Tibial nerve (tissue), 4 donors: ENCODE results near the gene KIAA0753. TPM values are rescaled to one million over a fixed set of nuclear protein-coding genes. Genes with fewer than 3 reads are reported as not detected.

ENCODE experiments used
- DNase-seq, 2 donors: peaks; one replicate each; pipeline ENCODE4 v3.0.0-alpha.2; 2019; ENCODE audit warnings: low spot score in 2 of 2
- H3K27ac ChIP-seq, 4 donors: fragments of 200-600 bp; sonication (generic) in 3 of 4; one replicate each; pipeline ENCODE4 v1.5.1; 2017 to 2019; ENCODE audit warnings: mild to moderate bottlenecking in 1 of 4
- H3K27me3 ChIP-seq, 2 donors: fragments of 200-600 bp; sonication (generic) in 1 of 2; one replicate each; pipeline versions ENCODE4 v1.5.1 to v1.6.0; 2017 to 2019
- H3K36me3 ChIP-seq, 3 donors: fragments of 200-600 bp; sonication (generic); one replicate each; pipeline ENCODE4 v1.5.1; 2018 to 2019
- H3K4me1 ChIP-seq, 4 donors: fragments of 200-600 bp; sonication (generic) in 3 of 4; one replicate each; pipeline ENCODE4 v1.5.1; 2017 to 2019
- H3K4me3 ChIP-seq, 4 donors: fragments of 200-600 bp; sonication (generic) in 3 of 4; one replicate each; pipeline ENCODE4 v1.5.1; 2017 to 2019; ENCODE audit warnings: mild to moderate bottlenecking in 1 of 4, moderate library complexity in 1 of 4
- H3K9me3 ChIP-seq, 4 donors: fragments of 200-600 bp; sonication (generic) in 3 of 4; one replicate each; pipeline ENCODE4 v1.5.1; 2017 to 2019
- EP300 ChIP-seq, 2 donors: sonication (generic); formaldehyde crosslinking; IDR thresholded peaks; one replicate each; pipeline ENCODE4 v1.6.1; 2017; ENCODE audit warnings: antibody characterized with exemption in 2 of 2, mild to moderate bottlenecking in 1 of 2
- POLR2A ChIP-seq, 2 donors: fragments of 450-650 bp; IDR thresholded peaks; one replicate each; pipeline ENCODE4 v1.6.1; 2017; ENCODE audit warnings: antibody characterized with exemption in 2 of 2, mild to moderate bottlenecking in 2 of 2, moderate library complexity in 2 of 2
- WGBS, 2 donors: methylation state at CpG; one replicate each; pipeline ENCODE4 v1.1.5; 2018; 5-methylcytosine and 5-hydroxymethylcytosine counted together
- total RNA-seq, 4 donors: library from RNA; depleted of rRNA; stranded (reverse); fragments of >200 nt; gene quantifications; one replicate each; pipeline ENCODE4 v1.1.0, GENCODE V29; 2016
- TF ChIP-seq, protein P1 (sequence below), 5 experiments: fragments of 200-600 bp in 3 of 5; fragments of 450-650 bp in 2 of 5; sonication (generic) in 3 of 5; IDR thresholded peaks; one replicate each; pipeline ENCODE4 v1.5.1; 2016 to 2019; ENCODE audit warnings: antibody characterized with exemption in 5 of 5, mild to moderate bottlenecking in 3 of 5, moderate library complexity in 2 of 5

KIAA0753 gene
- total RNA-seq, 4 donors from 2014 or later = 14.1 to 24.0 (median 16.9) TPM

DNA sequence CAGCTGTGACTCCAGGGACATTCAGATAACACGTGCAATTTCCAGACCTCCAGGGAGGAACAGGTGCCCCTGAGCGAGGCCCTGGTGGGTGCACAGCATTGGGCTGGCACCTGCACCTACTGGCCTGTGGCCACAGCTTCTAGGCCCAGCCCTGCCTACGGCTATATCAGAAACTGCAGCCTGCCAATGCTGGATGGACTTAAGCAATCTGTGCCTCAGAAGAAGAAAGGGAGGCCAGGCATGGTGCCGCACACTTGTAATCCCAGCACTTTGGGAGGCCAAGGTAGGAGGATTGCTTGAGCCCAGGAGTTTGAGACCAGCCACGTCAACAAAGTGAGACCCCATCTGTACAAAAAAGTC lies 96.5 kb downstream of the KIAA0753 start:
- WGBS, 2 donors = 87 to 96% methylated on average over 3 to 5 of the region's 5 CpGs
- no peak overlapping the region for H3K4me3 ChIP-seq
- H3K4me1 ChIP-seq = peaks cover 0 to 9% (median 0%) of the 10 kb centered on the region in 4 donors
- H3K27me3 ChIP-seq = no peaks in the 10 kb centered on the region
- no peak overlapping the region for H3K27ac ChIP-seq
- no peak for DNase-seq
- no peaks in the 10 kb centered on the region for H3K36me3 ChIP-seq
- TF ChIP-seq EP300 (IDR thresholded peaks at IDR 0.05) = no peak
- TF ChIP-seq POLR2A (IDR thresholded peaks at IDR 0.05) = no peak
- TF ChIP-seq, protein P1, sequence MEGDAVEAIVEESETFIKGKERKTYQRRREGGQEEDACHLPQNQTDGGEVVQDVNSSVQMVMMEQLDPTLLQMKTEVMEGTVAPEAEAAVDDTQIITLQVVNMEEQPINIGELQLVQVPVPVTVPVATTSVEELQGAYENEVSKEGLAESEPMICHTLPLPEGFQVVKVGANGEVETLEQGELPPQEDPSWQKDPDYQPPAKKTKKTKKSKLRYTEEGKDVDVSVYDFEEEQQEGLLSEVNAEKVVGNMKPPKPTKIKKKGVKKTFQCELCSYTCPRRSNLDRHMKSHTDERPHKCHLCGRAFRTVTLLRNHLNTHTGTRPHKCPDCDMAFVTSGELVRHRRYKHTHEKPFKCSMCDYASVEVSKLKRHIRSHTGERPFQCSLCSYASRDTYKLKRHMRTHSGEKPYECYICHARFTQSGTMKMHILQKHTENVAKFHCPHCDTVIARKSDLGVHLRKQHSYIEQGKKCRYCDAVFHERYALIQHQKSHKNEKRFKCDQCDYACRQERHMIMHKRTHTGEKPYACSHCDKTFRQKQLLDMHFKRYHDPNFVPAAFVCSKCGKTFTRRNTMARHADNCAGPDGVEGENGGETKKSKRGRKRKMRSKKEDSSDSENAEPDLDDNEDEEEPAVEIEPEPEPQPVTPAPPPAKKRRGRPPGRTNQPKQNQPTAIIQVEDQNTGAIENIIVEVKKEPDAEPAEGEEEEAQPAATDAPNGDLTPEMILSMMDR (IDR thresholded peaks at IDR 0.05) = no peak
- H3K9me3 ChIP-seq = peaks cover 0 to 5% (median 0%) of the 10 kb centered on the region in 4 donors

DNA sequence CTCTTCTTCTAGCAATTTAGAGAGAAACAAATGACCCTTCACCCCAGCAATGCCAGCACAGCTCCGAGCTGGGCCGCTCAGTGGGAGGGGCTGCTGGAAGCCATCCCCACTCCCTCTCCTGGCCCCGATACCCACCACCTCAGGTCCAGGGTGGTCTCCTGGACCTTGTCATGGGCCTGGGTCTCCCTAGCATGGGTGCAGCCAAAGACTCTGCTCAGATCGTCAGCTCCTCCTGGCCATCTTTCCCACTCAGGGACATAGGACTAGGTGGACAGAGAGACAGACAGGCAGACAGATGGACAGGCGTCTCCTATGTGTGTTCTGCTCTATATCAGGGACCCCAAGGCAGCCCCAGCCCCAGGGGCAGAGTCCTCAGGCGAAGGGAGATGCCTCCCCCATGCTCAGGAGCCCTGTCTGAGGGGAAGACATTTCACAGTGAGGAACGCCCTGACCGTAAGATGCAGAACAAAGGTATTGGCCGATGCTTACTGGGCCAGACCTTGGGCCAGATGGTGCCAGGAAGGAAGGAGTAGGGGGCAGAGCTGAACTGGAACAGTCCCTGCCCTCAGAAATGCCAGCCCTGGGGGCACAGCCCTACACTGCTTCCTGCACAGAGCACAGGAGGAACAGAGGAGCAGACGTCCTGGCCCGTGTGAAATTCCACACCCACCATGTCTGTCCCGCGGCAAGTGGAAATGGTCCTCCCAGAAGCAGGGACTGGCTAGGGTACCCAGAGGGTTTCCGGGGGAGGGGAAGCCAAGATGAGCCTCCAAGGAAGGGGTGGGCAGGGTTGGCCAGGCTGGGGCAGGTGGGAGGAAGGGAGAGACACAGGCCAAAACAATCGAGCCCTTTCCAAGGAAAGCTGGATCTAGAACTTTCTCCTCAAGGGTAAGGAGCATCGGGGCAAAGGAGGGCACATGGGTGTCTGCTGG lies 97.2 kb downstream of the KIAA0753 start:
- Histone ChIP-seq H3K4me3 (no peak overlapping the region), H3K27ac (no peak overlapping the region), H3K4me1 (peaks cover 0 to 4% (median 0%) of the 10 kb centered on the region in 4 donors), H3K36me3 (no peaks in the 10 kb centered on the region), H3K9me3 (peaks cover 0 to 8% (median 0%) of the 10 kb centered on the region in 4 donors), H3K27me3 (no peaks in the 10 kb centered on the region)
- no peak for TF ChIP-seq POLR2A (IDR thresholded peaks at IDR 0.05)
- TF ChIP-seq, protein P1 (IDR thresholded peaks at IDR 0.05) = no peak
- no peak for TF ChIP-seq EP300 (IDR thresholded peaks at IDR 0.05)
- WGBS, 2 donors = 79 to 81% methylated on average over 16 of the region's 16 CpGs
- no peak for DNase-seq

DNA sequence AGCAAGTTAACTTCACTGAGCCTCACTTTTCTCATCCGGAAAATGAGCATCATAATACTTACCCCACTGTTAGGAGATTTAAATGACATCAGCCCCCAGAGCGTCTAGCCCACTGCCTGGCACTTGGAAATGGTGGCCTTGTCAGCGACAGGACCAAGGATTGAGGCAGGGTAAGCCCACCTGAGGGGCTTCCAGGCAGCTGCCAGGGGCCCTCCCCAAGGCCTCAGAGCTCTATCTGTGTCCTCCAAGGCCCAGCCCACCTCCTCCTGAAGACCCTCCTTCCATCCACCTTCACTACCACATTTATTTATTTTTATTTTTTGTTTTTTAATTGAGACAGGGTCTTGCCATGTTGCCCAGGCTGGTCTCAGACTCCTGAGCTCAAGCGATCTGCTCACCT lies 97.9 kb downstream of the KIAA0753 start:
- peaks cover 0 to 6% (median 0%) of the 10 kb centered on the region in 3 donors for H3K36me3 ChIP-seq
- H3K27me3 ChIP-seq = no peaks in the 10 kb centered on the region
- no peak overlapping the region for H3K27ac ChIP-seq
- TF ChIP-seq EP300 (IDR thresholded peaks at IDR 0.05) (no peak), POLR2A (IDR thresholded peaks at IDR 0.05) (no peak)
- TF ChIP-seq, protein P1 (IDR thresholded peaks at IDR 0.05) = no peak
- no peak for DNase-seq
- no peaks in the 10 kb centered on the region for H3K4me1 ChIP-seq
- H3K4me3 ChIP-seq = no peak overlapping the region
- 91 to 93% methylated on average over 4 of the region's 4 CpGs for WGBS, 2 donors
- H3K9me3 ChIP-seq = peaks cover 0 to 8% (median 0%) of the 10 kb centered on the region in 4 donors

GRCh38 chr17:6541886-6542285 lies 98.6 kb downstream of the KIAA0753 start:
- H3K27me3 ChIP-seq = no peaks in the 10 kb centered on the region
- H3K4me1 ChIP-seq = no peaks in the 10 kb centered on the region
- H3K27ac ChIP-seq = no peak overlapping the region
- no peak for TF ChIP-seq POLR2A (IDR thresholded peaks at IDR 0.05)
- TF ChIP-seq, protein P1 (IDR thresholded peaks at IDR 0.05) = no peak
- TF ChIP-seq EP300 (IDR thresholded peaks at IDR 0.05) = no peak
- H3K36me3 ChIP-seq = peaks cover 0 to 7% (median 0%) of the 10 kb centered on the region in 3 donors
- no peak overlapping the region for H3K4me3 ChIP-seq
- DNase-seq = no peak
- 82 to 85% methylated on average over 4 of the region's 4 CpGs for WGBS, 2 donors
- peaks cover 0 to 8% (median 0%) of the 10 kb centered on the region in 4 donors for H3K9me3 ChIP-seq

- H3K27me3 ChIP-seq = no peaks in the 10 kb centered on the region
- H3K4me1 ChIP-seq = no peaks in the 10 kb centered on the region
- H3K36me3 ChIP-seq = peaks cover 0 to 7% (median 0%) of the 10 kb centered on the region in 3 donors
- no peak for DNase-seq
- H3K4me3 ChIP-seq = no peak overlapping the region
- H3K27ac ChIP-seq = no peak overlapping the region
- peaks cover 0 to 8% (median 0%) of the 10 kb centered on the region in 4 donors for H3K9me3 ChIP-seq
- 50 to 58% methylated on average over 3 of the region's 3 CpGs for WGBS, 2 donors
- no peak for TF ChIP-seq EP300 (IDR thresholded peaks at IDR 0.05)
- TF ChIP-seq, protein P1 (IDR thresholded peaks at IDR 0.05) = no peak
- no peak for TF ChIP-seq POLR2A (IDR thresholded peaks at IDR 0.05)
Observed at GRCh38 chr17:6539871-6540270, 100.6 kb downstream of the KIAA0753 start.
